HEK293 (cell line): ENCODE data around the gene MYLK2.

Experiments
- CTCF ChIA-PET: fragments of 350-600 bp; formaldehyde crosslinking; extraction: SDS; loops from one replicate; lab custom pipeline; 2021; ENCODE audit warnings: antibody characterized with exemption; lab: Yijun Ruan, JAX
- POLR2A ChIA-PET: fragments of 300-600 bp; formaldehyde crosslinking; extraction: SDS; loops from one replicate; lab custom pipeline; 2020; ENCODE audit warnings: antibody characterized with exemption, inconsistent platforms; lab: Yijun Ruan, JAX
- H3K27ac ChIP-seq: fragments of 200-500 bp; sonication (Bioruptor generic); 2 replicates; pipeline ENCODE4 v1.5.1; 2014; ENCODE audit warnings: low read depth, low read length, control low read depth, inconsistent platforms; ENCODE audit errors: extremely low read depth
- H3K36me3 ChIP-seq, 2 experiments: fragments of 200-500 bp in 1 of 2; sonication (Bioruptor generic) in 1 of 2; 1 replicate in 1 of 2; 2 replicates in 1 of 2; pipeline ENCODE4 v1.5.1; 2014 to 2017; ENCODE audit warnings: inconsistent platforms in 2 of 2, low read length in 2 of 2; ENCODE audit not compliant: control insufficient read depth in 2 of 2, insufficient read depth in 1 of 2
- H3K4me1 ChIP-seq: fragments of 200-500 bp; sonication (Bioruptor generic); 2 replicates; pipeline ENCODE4 v1.5.1; 2014; ENCODE audit warnings: mild to moderate bottlenecking, low read length, inconsistent platforms; ENCODE audit not compliant: control insufficient read depth, insufficient read depth
- H3K4me3 ChIP-seq: 2 replicates; pipeline ENCODE4 v1.5.1; 2011; ENCODE audit warnings: low read depth, mild to moderate bottlenecking, control low read depth, low read length, moderate library complexity
- H3K9me3 ChIP-seq: fragments of 200-500 bp; sonication (Bioruptor generic); 2 replicates; pipeline ENCODE4 v1.5.1; 2014; ENCODE audit warnings: low read depth, low read length, inconsistent platforms; ENCODE audit not compliant: control insufficient read depth, insufficient read depth
- IKZF3 ChIP-seq: fragments of 450-650 bp; IDR thresholded peaks from 2 replicates; pipeline ENCODE4 v1.5.0; 2018; ENCODE audit warnings: missing biosample characterization, mild to moderate bottlenecking, missing genetic modification characterization, moderate library complexity
- MEIS1 ChIP-seq: sonication (generic); formaldehyde crosslinking; IDR thresholded peaks from 2 replicates; pipeline ENCODE4 v1.8.1; 2022; ENCODE audit warnings: missing genetic modification reagents, mild to moderate bottlenecking, borderline replicate concordance
- OSR2 ChIP-seq: fragments of 450-650 bp; formaldehyde crosslinking; IDR thresholded peaks from 2 replicates; pipeline ENCODE4 v1.5.1; 2016; ENCODE audit warnings: missing biosample characterization, missing genetic modification characterization
- PRDM10 ChIP-seq: fragments of 450-650 bp; formaldehyde crosslinking; IDR thresholded peaks from 2 replicates; pipeline ENCODE4 v1.5.1; 2016; ENCODE audit warnings: missing biosample characterization, missing genetic modification characterization
- YY1 ChIP-seq: fragments of 450-650 bp; formaldehyde crosslinking; IDR thresholded peaks from 2 replicates; pipeline ENCODE4 v1.5.1; 2018; ENCODE audit warnings: missing biosample characterization, missing genetic modification characterization
- ZFP3 ChIP-seq: fragments of 450-650 bp; formaldehyde crosslinking; IDR thresholded peaks from 2 replicates; pipeline ENCODE4 v1.5.1; 2016; ENCODE audit warnings: low read depth, missing biosample characterization, missing genetic modification characterization
- ZFP37 ChIP-seq: fragments of 450-650 bp; formaldehyde crosslinking; IDR thresholded peaks from 2 replicates; pipeline ENCODE4 v1.5.1; 2016; ENCODE audit warnings: missing biosample characterization, missing genetic modification characterization
- ZFP69B ChIP-seq: fragments of 450-650 bp; formaldehyde crosslinking; IDR thresholded peaks from 2 replicates; pipeline ENCODE4 v1.5.1; 2016; ENCODE audit warnings: missing biosample characterization, missing genetic modification characterization
- ZNF138 ChIP-seq: fragments of 450-650 bp; formaldehyde crosslinking; IDR thresholded peaks from 2 replicates; pipeline ENCODE4 v1.5.1; 2016; ENCODE audit warnings: missing biosample characterization, missing genetic modification characterization, borderline replicate concordance
- ZNF16 ChIP-seq: fragments of 450-650 bp; formaldehyde crosslinking; IDR thresholded peaks from 2 replicates; pipeline ENCODE4 v1.5.1; 2016; ENCODE audit warnings: low read depth, missing biosample characterization, missing genetic modification characterization
- ZNF266 ChIP-seq: fragments of 450-650 bp; formaldehyde crosslinking; IDR thresholded peaks from 2 replicates; pipeline ENCODE4 v1.5.1; 2016; ENCODE audit warnings: missing biosample characterization, missing genetic modification characterization, low read depth
- ZNF362 ChIP-seq: fragments of 450-650 bp; formaldehyde crosslinking; IDR thresholded peaks from 2 replicates; pipeline ENCODE4 v1.5.1; 2016; ENCODE audit warnings: missing biosample characterization, missing genetic modification characterization
- ZNF404 ChIP-seq: fragments of 450-650 bp; formaldehyde crosslinking; IDR thresholded peaks from 2 replicates; pipeline ENCODE4 v1.5.1; 2017; ENCODE audit warnings: missing biosample characterization, missing genetic modification characterization
- ZNF416 ChIP-seq: fragments of 450-650 bp; formaldehyde crosslinking; IDR thresholded peaks from 2 replicates; pipeline ENCODE4 v1.5.1; 2016; ENCODE audit warnings: missing biosample characterization, missing genetic modification characterization
- ZNF423 ChIP-seq: fragments of 450-650 bp; formaldehyde crosslinking; IDR thresholded peaks from 2 replicates; pipeline ENCODE4 v1.5.1; 2016; ENCODE audit warnings: missing biosample characterization, missing genetic modification characterization
- ZNF521 ChIP-seq: fragments of 450-650 bp; formaldehyde crosslinking; IDR thresholded peaks from 2 replicates; pipeline ENCODE4 v1.5.1; 2017; ENCODE audit warnings: missing biosample characterization, mild to moderate bottlenecking, missing genetic modification characterization
- ZNF530 ChIP-seq: fragments of 450-650 bp; formaldehyde crosslinking; IDR thresholded peaks from 2 replicates; pipeline ENCODE4 v1.5.1; 2016; ENCODE audit warnings: low read depth, missing biosample characterization, missing genetic modification characterization
- ZNF600 ChIP-seq: fragments of 450-650 bp; formaldehyde crosslinking; IDR thresholded peaks from 2 replicates; pipeline ENCODE4 v1.5.1; 2016; ENCODE audit warnings: missing biosample characterization, missing genetic modification characterization
- ZNF624 ChIP-seq: fragments of 450-650 bp; formaldehyde crosslinking; IDR thresholded peaks from 2 replicates; pipeline ENCODE4 v1.5.1; 2017; ENCODE audit warnings: missing biosample characterization, missing genetic modification characterization
- ZNF664 ChIP-seq: fragments of 450-650 bp; formaldehyde crosslinking; IDR thresholded peaks from 2 replicates; pipeline ENCODE4 v1.5.1; 2016; ENCODE audit warnings: missing biosample characterization, missing genetic modification characterization
- ZNF768 ChIP-seq: fragments of 450-650 bp; formaldehyde crosslinking; IDR thresholded peaks from 2 replicates; pipeline ENCODE4 v1.5.1; 2018; ENCODE audit warnings: missing biosample characterization, mild to moderate bottlenecking, missing genetic modification characterization
- ZNF777 ChIP-seq: fragments of 450-650 bp; formaldehyde crosslinking; IDR thresholded peaks from 2 replicates; pipeline ENCODE4 v1.5.1; 2017; ENCODE audit warnings: missing biosample characterization, missing genetic modification characterization, borderline replicate concordance
- ZNF843 ChIP-seq: fragments of 450-650 bp; formaldehyde crosslinking; IDR thresholded peaks from 2 replicates; pipeline ENCODE4 v1.5.1; 2016; ENCODE audit warnings: missing biosample characterization, missing genetic modification characterization

MYLK2 gene

GRCh38 chr20:31774408-31774807 is 44.7 kb upstream of the MYLK2 start:
- ChIA-PET CTCF (no interaction called here), POLR2A (no interaction called here)
- Histone ChIP-seq H3K9me3 (no peaks in the 10 kb centered on the region), H3K36me3 (peaks cover 64 to 91% of the 10 kb centered on the region in 2 experiments), H3K4me3 (no peak overlapping the region), H3K27ac (no peak overlapping the region), H3K4me1 (no peaks in the 10 kb centered on the region)
- TF ChIP-seq ZNF664 (tag by site-specific recombination): no peak
- no peak for TF ChIP-seq ZNF624 (tag by site-specific recombination)
- no peak for TF ChIP-seq ZNF423

GRCh38 chr20:31780839-31781238 is 38.3 kb upstream of the MYLK2 start:
- ChIA-PET CTCF (no interaction called here), POLR2A (no interaction called here)
- no peaks in the 10 kb centered on the region for H3K9me3 ChIP-seq
- H3K4me3 ChIP-seq: no peak overlapping the region
- no peaks in the 10 kb centered on the region for H3K4me1 ChIP-seq
- no peak for TF ChIP-seq ZNF600
- TF ChIP-seq ZNF530 (tag by site-specific recombination): no peak
- no peak for TF ChIP-seq ZNF404
- no peak for TF ChIP-seq ZNF416 (tag by site-specific recombination)
- TF ChIP-seq IKZF3 (tag by site-specific recombination): no peak
- TF ChIP-seq ZNF266 (tag by site-specific recombination): no peak
- TF ChIP-seq ZNF16 (tag by site-specific recombination): no peak
- no peak for TF ChIP-seq ZFP3 (tag by site-specific recombination)
- TF ChIP-seq ZNF843 (tag by site-specific recombination): no peak
- no peak for TF ChIP-seq ZFP37
- TF ChIP-seq ZNF768 (tag by site-specific recombination): no peak
- no peak for TF ChIP-seq ZNF664 (tag by site-specific recombination)
- TF ChIP-seq OSR2 (tag by site-specific recombination): no peak
- TF ChIP-seq ZNF521: no peak
- TF ChIP-seq PRDM10: no peak
- no peak for TF ChIP-seq YY1 (tag by site-specific recombination)
- TF ChIP-seq MEIS1 (CRISPR knock-in tag): no peak
- no peak for TF ChIP-seq ZNF362
- H3K36me3 ChIP-seq: peaks cover 74 to 94% of the 10 kb centered on the region in 2 experiments
- H3K27ac ChIP-seq: no peak overlapping the region

GRCh38 chr20:31781945-31782344 is 37.2 kb upstream of the MYLK2 start:
- CTCF ChIA-PET: interaction anchor here (0.6 kb wide), 1 partner anchor 23 kb away, joined by 3 read pairs; no protein-coding TSS in a partner anchor
- Histone ChIP-seq H3K27ac (no peak overlapping the region), H3K9me3 (no peaks in the 10 kb centered on the region)
- TF ChIP-seq ZFP69B (tag by site-specific recombination): no peak
- no peak for TF ChIP-seq ZNF777 (tag by site-specific recombination)
- no peak for TF ChIP-seq ZNF138
- TF ChIP-seq, all 188 proteins: peak for 0
- no peak overlapping the region for H3K4me3 ChIP-seq
- peaks cover 73 to 97% of the 10 kb centered on the region in 2 experiments for H3K36me3 ChIP-seq
- H3K4me1 ChIP-seq: no peaks in the 10 kb centered on the region
- POLR2A ChIA-PET: no interaction called here
